ENCODE results near the gene BDH1.
"Not testable (repeated sequence)": the region's sequence is repeated elsewhere in the genome, so short reads cannot be mapped to it uniquely, and the experiment has no call there.

BDH1 gene

GRCh38 chr3:197578376-197578775, 22.6 kb upstream of the BDH1 start:
- DNase-seq (ENCODE audit: low read depth in 2 of 2): no peak

GRCh38 chr3:197577366-197578074, 21.8 kb upstream of the BDH1 start:
- no peak for DNase-seq (ENCODE audit: low read depth in 2 of 2)

GRCh38 chr3:197576838-197577237, 21.1 kb upstream of the BDH1 start:
- DNase-seq (ENCODE audit: low read depth in 2 of 2): no peak

GRCh38 chr3:197575362-197575761, 19.6 kb upstream of the BDH1 start:
- no peak for DNase-seq (ENCODE audit: low read depth in 2 of 2)

- not testable (repeated sequence) for DNase-seq (ENCODE audit: low read depth in 2 of 2)
These were observed 18.7 kb upstream of the BDH1 start for GRCh38 chr3:197574396-197574991.

GRCh38 chr3:197573048-197573767, 17.4 kb upstream of the BDH1 start:
- no peak for DNase-seq (ENCODE audit: low read depth in 2 of 2)

GRCh38 chr3:197571880-197572172, 16.1 kb upstream of the BDH1 start:
- not testable (repeated sequence) for DNase-seq (ENCODE audit: low read depth in 2 of 2)

- DNase-seq (ENCODE audit: low read depth in 2 of 2): not testable (repeated sequence)
These were observed 15.5 kb upstream of the BDH1 start for GRCh38 chr3:197571074-197571879.

GRCh38 chr3:197569433-197569832, 13.7 kb upstream of the BDH1 start:
- not testable (repeated sequence) for DNase-seq (ENCODE audit: low read depth in 2 of 2)

GRCh38 chr3:197567904-197568681, 12.3 kb upstream of the BDH1 start:
- DNase-seq (ENCODE audit: low read depth in 2 of 2): no peak

GRCh38 chr3:197566155-197566554, 10.4 kb upstream of the BDH1 start:
- not testable (repeated sequence) for DNase-seq (ENCODE audit: low read depth in 2 of 2)

- DNase-seq (ENCODE audit: low read depth in 2 of 2): no peak
These were observed 8.5 kb upstream of the BDH1 start for GRCh38 chr3:197564097-197564843.

- no peak for DNase-seq (ENCODE audit: low read depth in 2 of 2)
These were observed 6.9 kb upstream of the BDH1 start for GRCh38 chr3:197562398-197563251.

GRCh38 chr3:197561926-197562325, 6.2 kb upstream of the BDH1 start:
- DNase-seq (ENCODE audit: low read depth in 2 of 2): no peak

GRCh38 chr3:197559651-197560050, 3.9 kb upstream of the BDH1 start:
- DNase-seq (ENCODE audit: low read depth in 2 of 2): no peak

GRCh38 chr3:197554562-197555280, 1.0 kb downstream of the BDH1 start:
- DNase-seq (ENCODE audit: low read depth in 2 of 2): peak; percentile 91

- no peak for DNase-seq (ENCODE audit: low read depth in 2 of 2)
These were observed 1.6 kb downstream of the BDH1 start for GRCh38 chr3:197554196-197554561.

- DNase-seq (ENCODE audit: low read depth in 2 of 2): no peak
These were observed 3.6 kb downstream of the BDH1 start for GRCh38 chr3:197552198-197552597.

GRCh38 chr3:197550489-197550888, 5.3 kb downstream of the BDH1 start:
- DNase-seq (ENCODE audit: low read depth in 2 of 2): no peak

Data from stimulated activated CD4-positive, alpha-beta T cell treated with anti-CD3 and anti-CD28 coated beads, Interleukin-15, amount 100 ng/mL, for 48 hours (primary cell).